Measurements from ENCODE around the gene CST8.

The CST8 gene

GRCh38 chr20:23542801-23543200 is 51.9 kb downstream of the CST8 start:
- H3K27me3 ChIP-seq (ENCODE audit: control insufficient read depth, insufficient read depth, low read length) = no peaks in the 10 kb centered on the region
- no peaks in the 10 kb centered on the region for H3K9me3 ChIP-seq (ENCODE audit: control insufficient read depth, low read depth, low read length)
- no peaks in the 10 kb centered on the region for H3K36me3 ChIP-seq (ENCODE audit: control insufficient read depth, low read depth, low read length)
- H3K9ac ChIP-seq (ENCODE audit: low read length) = no peak overlapping the region
- H3K4me3 ChIP-seq (ENCODE audit: low read length) = no peak overlapping the region
- H3K4me1 ChIP-seq (ENCODE audit: control insufficient read depth, low read depth, low read length) = peaks cover 5% of the 10 kb centered on the region
- no peak overlapping the region for H3K27ac ChIP-seq (ENCODE audit: low read length)

DNA sequence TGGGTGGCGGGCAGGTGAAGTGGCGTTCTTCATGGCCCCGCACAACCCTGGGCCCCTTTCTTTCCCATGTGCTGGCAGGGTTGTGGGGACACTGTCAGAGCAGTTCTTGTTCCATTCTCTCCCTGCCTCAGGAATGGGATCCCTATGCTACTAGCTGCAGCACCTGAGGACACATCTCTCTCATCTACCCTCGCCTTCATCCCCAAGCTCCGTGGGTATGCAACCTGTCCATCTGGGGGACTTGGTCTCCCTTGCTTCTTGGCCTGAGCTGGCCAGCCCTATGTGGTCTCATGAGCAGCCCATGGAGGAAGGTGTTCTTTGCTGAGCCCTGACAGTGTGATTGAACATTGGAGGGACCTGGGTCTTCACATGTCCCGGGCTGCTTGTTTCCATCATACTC is 53.2 kb downstream of the CST8 start:
- Histone ChIP-seq H3K4me3 (ENCODE audit: low read length) (no peak overlapping the region), H3K36me3 (ENCODE audit: control insufficient read depth, low read depth, low read length) (no peaks in the 10 kb centered on the region), H3K4me1 (ENCODE audit: control insufficient read depth, low read depth, low read length) (peaks cover 5% of the 10 kb centered on the region), H3K9me3 (ENCODE audit: control insufficient read depth, low read depth, low read length) (no peaks in the 10 kb centered on the region), H3K27ac (ENCODE audit: low read length) (no peak overlapping the region), H3K27me3 (ENCODE audit: control insufficient read depth, insufficient read depth, low read length) (no peaks in the 10 kb centered on the region), H3K9ac (ENCODE audit: low read length) (no peak overlapping the region)
